ENCODE data around the gene IGSF23. TPM values are rescaled to one million over a fixed set of nuclear protein-coding genes. Genes with fewer than 3 reads are reported as not detected.
A peak's percentile ranks its signal among the peaks of the same experiment; 100 is the strongest.

Gene IGSF23
- polyA plus RNA-seq, 3 donors: 0.23 to 0.46 (median 0.44) TPM

DNA sequence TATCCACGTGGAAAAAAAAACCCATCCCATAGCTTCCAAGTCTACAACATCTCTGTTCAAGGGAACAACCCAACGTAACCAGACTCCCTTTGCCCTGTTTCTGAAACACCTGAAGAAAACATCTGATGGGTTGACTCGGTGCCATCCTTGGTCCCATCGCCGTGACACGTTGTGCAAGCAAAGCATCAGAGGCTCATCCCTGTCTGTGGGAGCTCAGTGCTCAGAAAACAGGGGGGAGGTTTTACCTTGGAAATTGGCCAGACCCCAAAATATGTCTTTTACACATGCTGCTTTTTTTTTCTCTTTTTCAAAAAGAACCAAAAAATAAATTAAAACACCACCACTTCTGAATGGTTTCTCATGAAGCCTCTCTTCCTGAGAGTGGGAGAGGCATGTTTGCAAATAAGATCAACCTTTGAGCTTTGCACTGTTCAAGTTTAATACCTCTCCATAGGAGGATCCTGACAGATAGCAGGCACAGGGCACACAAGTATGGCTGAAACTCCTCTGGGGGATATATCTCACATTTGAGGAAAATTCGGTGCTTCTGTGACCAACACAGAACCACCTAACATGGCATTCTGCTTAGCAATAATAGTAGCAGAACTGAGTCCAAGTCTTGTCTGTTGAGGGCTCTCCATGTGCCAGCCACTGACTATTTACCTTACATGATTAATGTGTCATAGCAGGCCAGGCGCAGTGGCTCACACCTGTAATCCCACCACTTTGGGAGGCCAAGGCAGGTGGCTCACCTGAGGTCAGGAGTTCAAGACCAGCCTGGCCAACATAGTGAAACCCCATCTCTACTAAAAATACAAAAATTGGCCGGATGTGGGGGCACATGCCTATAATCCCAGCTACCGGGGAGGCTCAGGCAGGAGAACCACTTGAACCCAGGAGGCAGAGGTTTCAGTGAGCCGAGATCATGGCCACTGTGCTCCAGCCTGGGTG, 23.4 kb downstream of the IGSF23 start:
- peak overlapping the region; percentile 37 for H3K4me2 ChIP-seq (replicated peaks; ENCODE audit: extremely low read depth, low read length, poor library complexity, severe bottlenecking)
- Mint-ChIP-seq H3K4me3 (peak overlapping the region in 1 of 2 donors; percentile 75), H3K27me3 (ENCODE audit: low read depth in 3 of 3) (peaks cover 2 to 10% (median 7%) of the 10 kb centered on the region in 3 donors), H3K36me3 (no peaks in the 10 kb centered on the region), H3K27ac (peak overlapping the region; percentile 79 to 93 (median 91)), H3K9me3 (peaks cover 0 to 7% (median 0%) of the 10 kb centered on the region in 7 donors), H3K4me1 (peaks cover 29% of the 10 kb centered on the region)
- no peaks in the 10 kb centered on the region for H4K20me1 ChIP-seq (ENCODE audit: insufficient read depth, low read length)
- H3K79me2 ChIP-seq (ENCODE audit: insufficient read depth, low read length): no peaks in the 10 kb centered on the region
- no peak for DNase-seq
- H3K36me3 ChIP-seq (replicated peaks in 1 of 2; ENCODE audit: control insufficient read depth in 1 of 2, insufficient read depth in 2 of 2, low read length in 2 of 2): no peaks in the 10 kb centered on the region
- H3K4me1 ChIP-seq (ENCODE audit: control insufficient read depth in 1 of 2, insufficient read depth in 2 of 2, low read length in 2 of 2): peaks cover 21 to 25% of the 10 kb centered on the region in 2 donors
- peak overlapping the region; percentile 4 for H2AFZ ChIP-seq (ENCODE audit: insufficient read depth, low read depth, low read length, poor library complexity, severe bottlenecking)
- peak overlapping the region in 1 of 3 experiments; percentile 30 for H3K4me3 ChIP-seq (replicated peaks in 1 of 3; ENCODE audit: low read depth in 2 of 3, low read length in 3 of 3)
- peak overlapping the region in 1 of 2 donors; percentile 70 for H3K27ac ChIP-seq (ENCODE audit: low read depth in 1 of 2, low read length in 2 of 2)
- 86% methylated on average over 2 of the region's 11 CpGs for WGBS (ENCODE audit: insufficient coverage)
- TF ChIP-seq, protein P1, sequence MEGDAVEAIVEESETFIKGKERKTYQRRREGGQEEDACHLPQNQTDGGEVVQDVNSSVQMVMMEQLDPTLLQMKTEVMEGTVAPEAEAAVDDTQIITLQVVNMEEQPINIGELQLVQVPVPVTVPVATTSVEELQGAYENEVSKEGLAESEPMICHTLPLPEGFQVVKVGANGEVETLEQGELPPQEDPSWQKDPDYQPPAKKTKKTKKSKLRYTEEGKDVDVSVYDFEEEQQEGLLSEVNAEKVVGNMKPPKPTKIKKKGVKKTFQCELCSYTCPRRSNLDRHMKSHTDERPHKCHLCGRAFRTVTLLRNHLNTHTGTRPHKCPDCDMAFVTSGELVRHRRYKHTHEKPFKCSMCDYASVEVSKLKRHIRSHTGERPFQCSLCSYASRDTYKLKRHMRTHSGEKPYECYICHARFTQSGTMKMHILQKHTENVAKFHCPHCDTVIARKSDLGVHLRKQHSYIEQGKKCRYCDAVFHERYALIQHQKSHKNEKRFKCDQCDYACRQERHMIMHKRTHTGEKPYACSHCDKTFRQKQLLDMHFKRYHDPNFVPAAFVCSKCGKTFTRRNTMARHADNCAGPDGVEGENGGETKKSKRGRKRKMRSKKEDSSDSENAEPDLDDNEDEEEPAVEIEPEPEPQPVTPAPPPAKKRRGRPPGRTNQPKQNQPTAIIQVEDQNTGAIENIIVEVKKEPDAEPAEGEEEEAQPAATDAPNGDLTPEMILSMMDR (IDR thresholded peaks at IDR 0.05): no peak
- no peaks in the 10 kb centered on the region for H3K27me3 ChIP-seq (ENCODE audit: control insufficient read depth in 2 of 2, insufficient read depth in 2 of 2, low read length in 2 of 2)
- no peaks in the 10 kb centered on the region for H3K9me3 ChIP-seq (replicated peaks in 1 of 2; ENCODE audit: control insufficient read depth in 1 of 2, insufficient read depth in 1 of 2, low read length in 2 of 2)
- no peak overlapping the region for H3K9ac ChIP-seq (ENCODE audit: insufficient read depth, low read length, poor library complexity, severe bottlenecking)
- intact Hi-C loops (cut with micrococcal nuclease): no loop called here

DNA sequence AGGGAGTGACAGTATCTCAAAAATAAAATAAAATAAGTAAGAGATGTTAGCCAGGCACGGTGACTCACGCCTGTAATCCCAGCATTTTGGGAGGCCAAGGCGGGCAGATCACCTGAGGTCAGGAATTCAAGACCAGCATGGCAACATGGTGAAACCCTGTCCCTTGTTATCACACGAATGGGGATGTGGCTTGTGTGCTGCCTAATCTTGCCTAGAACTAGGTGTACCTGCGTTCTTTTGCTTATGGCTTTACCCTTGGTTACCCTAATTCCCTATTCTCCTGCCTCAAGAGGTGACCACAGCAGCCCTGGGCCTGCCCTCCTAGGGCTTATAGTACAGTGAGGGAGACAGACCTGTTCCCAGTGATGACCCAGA, 24.0 kb downstream of the IGSF23 start:
- H3K79me2 ChIP-seq (ENCODE audit: insufficient read depth, low read length): no peaks in the 10 kb centered on the region
- H3K27ac Mint-ChIP-seq: peak overlapping the region in 2 of 7 donors; percentile 16 to 59
- no peaks in the 10 kb centered on the region for H3K27me3 ChIP-seq (ENCODE audit: control insufficient read depth in 2 of 2, insufficient read depth in 2 of 2, low read length in 2 of 2)
- no peaks in the 10 kb centered on the region for H3K36me3 Mint-ChIP-seq
- TF ChIP-seq, protein P1 (IDR thresholded peaks at IDR 0.05): no peak
- H3K4me3 ChIP-seq (replicated peaks in 1 of 3; ENCODE audit: low read depth in 2 of 3, low read length in 3 of 3): no peak overlapping the region
- no peak overlapping the region for H3K9ac ChIP-seq (ENCODE audit: insufficient read depth, low read length, poor library complexity, severe bottlenecking)
- H3K27me3 Mint-ChIP-seq (ENCODE audit: low read depth in 3 of 3): peaks cover 2 to 11% (median 7%) of the 10 kb centered on the region in 3 donors
- H3K36me3 ChIP-seq (replicated peaks in 1 of 2; ENCODE audit: control insufficient read depth in 1 of 2, insufficient read depth in 2 of 2, low read length in 2 of 2): no peaks in the 10 kb centered on the region
- peaks cover 0 to 7% (median 0%) of the 10 kb centered on the region in 7 donors for H3K9me3 Mint-ChIP-seq
- intact Hi-C loops (cut with micrococcal nuclease): no loop called here
- H2AFZ ChIP-seq (ENCODE audit: insufficient read depth, low read depth, low read length, poor library complexity, severe bottlenecking): no peak overlapping the region
- H3K4me3 Mint-ChIP-seq: no peak overlapping the region
- H3K4me1 ChIP-seq (ENCODE audit: control insufficient read depth in 1 of 2, insufficient read depth in 2 of 2, low read length in 2 of 2): peaks cover 21 to 25% of the 10 kb centered on the region in 2 donors
- H3K27ac ChIP-seq (ENCODE audit: low read depth in 1 of 2, low read length in 2 of 2): no peak overlapping the region
- no peaks in the 10 kb centered on the region for H4K20me1 ChIP-seq (ENCODE audit: insufficient read depth, low read length)
- no peak for DNase-seq
- H3K4me1 Mint-ChIP-seq: peaks cover 29% of the 10 kb centered on the region
- H3K4me2 ChIP-seq (replicated peaks; ENCODE audit: extremely low read depth, low read length, poor library complexity, severe bottlenecking): no peak overlapping the region
- no peaks in the 10 kb centered on the region for H3K9me3 ChIP-seq (replicated peaks in 1 of 2; ENCODE audit: control insufficient read depth in 1 of 2, insufficient read depth in 1 of 2, low read length in 2 of 2)
- WGBS (ENCODE audit: insufficient coverage): 97% methylated on average over 4 of the region's 5 CpGs
